Activated T-helper 1 cell treated with anti-CD3 and anti-CD28 coated beads, Interleukin-12 subunit alpha, Interleukin-12 subunit beta, Interleukin-2, Interleukin-4 antibody, amounts not matched to agents 30 ng/mL and 10 ng/mL and 1 ng/mL, durations not matched to agents 14 hours and 24 hours and 36 hours (primary cell): Measurements from ENCODE around the gene EXOC2. TPM values are rescaled to one million over a fixed set of nuclear protein-coding genes. Genes with fewer than 3 reads are reported as not detected.

Experiments used
- DNase-seq: peaks from one replicate; pipeline ENCODE4 v3.0.0; 2021; ENCODE audit warnings: low spot score
- H3K27ac Mint-ChIP-seq: one replicate; pipeline ENCODE4 v1.8.0; 2021; ENCODE audit warnings: mild to moderate bottlenecking, mixed read lengths
- H3K27me3 Mint-ChIP-seq: one replicate; pipeline ENCODE4 v1.8.0; 2022; ENCODE audit warnings: mild to moderate bottlenecking, moderate library complexity, mixed read lengths; ENCODE audit not compliant: insufficient read depth
- H3K36me3 Mint-ChIP-seq: one replicate; pipeline ENCODE4 v1.8.0; 2021; ENCODE audit warnings: low read depth, mixed read lengths
- H3K4me1 Mint-ChIP-seq: one replicate; pipeline ENCODE4 v1.8.0; 2021; ENCODE audit warnings: low read depth, mixed read lengths
- H3K4me3 Mint-ChIP-seq: one replicate; pipeline ENCODE4 v1.8.0; 2021; ENCODE audit warnings: mild to moderate bottlenecking, moderate library complexity, mixed read lengths
- H3K9me3 Mint-ChIP-seq: one replicate; pipeline ENCODE4 v1.8.0; 2021; ENCODE audit warnings: mixed read lengths
- intact Hi-C: fragments of 100-400 bp; cut with micrococcal nuclease; formaldehyde crosslinking; loops from one replicate; pipeline ENCODE4 v1.15.1; 2024
- total RNA-seq: library from RNA; stranded (reverse); gene quantifications from 2 replicates; pipeline ENCODE4 v1.2.3, GENCODE V29; 2022

EXOC2 gene
- total RNA-seq, 1 donor from 2014 or later = 44.5 TPM

- Mint-ChIP-seq H3K27me3 (no peaks in the 10 kb centered on the region), H3K36me3 (peaks cover 30% of the 10 kb centered on the region), H3K9me3 (no peaks in the 10 kb centered on the region), H3K4me3 (no peak overlapping the region), H3K4me1 (peaks cover 20% of the 10 kb centered on the region), H3K27ac (no peak overlapping the region)
- intact Hi-C loops = no loop called here
- DNase-seq = no peak
These were observed 59.3 kb downstream of the EXOC2 start for GRCh38 chr6:633611-634010.

GRCh38 chr6:628766-629165, 64.2 kb downstream of the EXOC2 start:
- peaks cover 29% of the 10 kb centered on the region for H3K4me1 Mint-ChIP-seq
- H3K27me3 Mint-ChIP-seq = no peaks in the 10 kb centered on the region
- H3K4me3 Mint-ChIP-seq = no peak overlapping the region
- intact Hi-C loops = loop anchor here (5.0 kb wide), 1 partner anchor 64 kb away; the partner anchor contains the start of gene EXOC2
- H3K36me3 Mint-ChIP-seq = peaks cover 18% of the 10 kb centered on the region
- no peak for DNase-seq
- H3K27ac Mint-ChIP-seq = no peak overlapping the region
- no peaks in the 10 kb centered on the region for H3K9me3 Mint-ChIP-seq

- no peaks in the 10 kb centered on the region for H3K9me3 Mint-ChIP-seq
- intact Hi-C loops = loop anchor here (5.0 kb wide), 1 partner anchor 66 kb away; the partner anchor contains the start of gene EXOC2
- no peak overlapping the region for H3K27ac Mint-ChIP-seq
- no peak overlapping the region for H3K4me3 Mint-ChIP-seq
- no peak for DNase-seq
- peaks cover 18% of the 10 kb centered on the region for H3K36me3 Mint-ChIP-seq
- no peaks in the 10 kb centered on the region for H3K27me3 Mint-ChIP-seq
- H3K4me1 Mint-ChIP-seq = peaks cover 22% of the 10 kb centered on the region
These were observed 66.7 kb downstream of the EXOC2 start for GRCh38 chr6:626236-626635.

GRCh38 chr6:624979-625378, 68.0 kb downstream of the EXOC2 start:
- Mint-ChIP-seq H3K9me3 (no peaks in the 10 kb centered on the region), H3K4me1 (peaks cover 22% of the 10 kb centered on the region), H3K27ac (no peak overlapping the region), H3K36me3 (peaks cover 19% of the 10 kb centered on the region), H3K4me3 (no peak overlapping the region), H3K27me3 (no peaks in the 10 kb centered on the region)
- intact Hi-C loops = loop anchor here (5.0 kb wide), 1 partner anchor 67 kb away; the partner anchor contains the start of gene EXOC2
- DNase-seq = no peak

- peaks cover 16% of the 10 kb centered on the region for H3K36me3 Mint-ChIP-seq
These were observed 70.5 kb downstream of the EXOC2 start for GRCh38 chr6:622462-622861.

GRCh38 chr6:621931-622330, 71.0 kb downstream of the EXOC2 start:
- no peak for DNase-seq
- H3K36me3 Mint-ChIP-seq = peaks cover 20% of the 10 kb centered on the region
- intact Hi-C loops = no loop called here
- H3K4me3 Mint-ChIP-seq = no peak overlapping the region
- peak overlapping the region; percentile 7 for H3K27ac Mint-ChIP-seq
- no peaks in the 10 kb centered on the region for H3K9me3 Mint-ChIP-seq
- no peaks in the 10 kb centered on the region for H3K27me3 Mint-ChIP-seq
- peaks cover 1% of the 10 kb centered on the region for H3K4me1 Mint-ChIP-seq

More at GRCh38 chr6:622462-622861, 70.5 kb downstream of the EXOC2 start:
- H3K4me3 Mint-ChIP-seq = no peak overlapping the region
- H3K4me1 Mint-ChIP-seq = peaks cover 7% of the 10 kb centered on the region
- H3K27ac Mint-ChIP-seq = no peak overlapping the region
- H3K9me3 Mint-ChIP-seq = no peaks in the 10 kb centered on the region
- intact Hi-C loops = no loop called here
- no peak for DNase-seq
- H3K27me3 Mint-ChIP-seq = no peaks in the 10 kb centered on the region

GRCh38 chr6:620950-621349, 72.0 kb downstream of the EXOC2 start:
- Mint-ChIP-seq H3K4me1 (no peaks in the 10 kb centered on the region), H3K27me3 (no peaks in the 10 kb centered on the region), H3K9me3 (no peaks in the 10 kb centered on the region), H3K36me3 (peaks cover 19% of the 10 kb centered on the region), H3K4me3 (no peak overlapping the region), H3K27ac (no peak overlapping the region)
- intact Hi-C loops = no loop called here
- DNase-seq = no peak

- Mint-ChIP-seq H3K27ac (no peak overlapping the region), H3K4me3 (no peak overlapping the region), H3K27me3 (no peaks in the 10 kb centered on the region), H3K36me3 (peaks cover 22% of the 10 kb centered on the region), H3K4me1 (no peaks in the 10 kb centered on the region), H3K9me3 (no peaks in the 10 kb centered on the region)
- DNase-seq = no peak
- intact Hi-C loops = no loop called here
These were observed 72.8 kb downstream of the EXOC2 start for GRCh38 chr6:620166-620565.

GRCh38 chr6:617456-618100, 75.4 kb downstream of the EXOC2 start:
- Mint-ChIP-seq H3K36me3 (peaks cover 22% of the 10 kb centered on the region), H3K4me3 (no peak overlapping the region), H3K27ac (no peak overlapping the region), H3K9me3 (no peaks in the 10 kb centered on the region), H3K27me3 (no peaks in the 10 kb centered on the region), H3K4me1 (no peaks in the 10 kb centered on the region)
- intact Hi-C loops = no loop called here
- no peak for DNase-seq

- Mint-ChIP-seq H3K27ac (no peak overlapping the region), H3K4me1 (peaks cover 15% of the 10 kb centered on the region), H3K9me3 (no peaks in the 10 kb centered on the region), H3K36me3 (peaks cover 32% of the 10 kb centered on the region), H3K4me3 (no peak overlapping the region), H3K27me3 (no peaks in the 10 kb centered on the region)
- DNase-seq = no peak
- intact Hi-C loops = no loop called here
These were observed 79.0 kb downstream of the EXOC2 start for GRCh38 chr6:613981-614380.

GRCh38 chr6:611928-612327, 81.0 kb downstream of the EXOC2 start:
- Mint-ChIP-seq H3K27ac (no peak overlapping the region), H3K9me3 (no peaks in the 10 kb centered on the region), H3K4me3 (no peak overlapping the region), H3K27me3 (no peaks in the 10 kb centered on the region), H3K4me1 (peaks cover 15% of the 10 kb centered on the region), H3K36me3 (peaks cover 27% of the 10 kb centered on the region)
- intact Hi-C loops = no loop called here
- DNase-seq = no peak

- Mint-ChIP-seq H3K27ac (peak overlapping the region; percentile 63), H3K9me3 (peaks cover 3% of the 10 kb centered on the region), H3K36me3 (peaks cover 32% of the 10 kb centered on the region), H3K4me3 (no peak overlapping the region), H3K4me1 (peaks cover 15% of the 10 kb centered on the region), H3K27me3 (no peaks in the 10 kb centered on the region)
- intact Hi-C loops = no loop called here
- no peak for DNase-seq
These were observed 82.1 kb downstream of the EXOC2 start for GRCh38 chr6:610882-611281.

- peaks cover 15% of the 10 kb centered on the region for H3K4me1 Mint-ChIP-seq
- H3K4me3 Mint-ChIP-seq = no peak overlapping the region
- intact Hi-C loops = no loop called here
- no peak for DNase-seq
- no peaks in the 10 kb centered on the region for H3K27me3 Mint-ChIP-seq
- H3K36me3 Mint-ChIP-seq = peaks cover 34% of the 10 kb centered on the region
- peaks cover 3% of the 10 kb centered on the region for H3K9me3 Mint-ChIP-seq
- H3K27ac Mint-ChIP-seq = no peak overlapping the region
These were observed 83.0 kb downstream of the EXOC2 start for GRCh38 chr6:609905-610304.
